ENCODE results near the gene SMPDL3B.

DNA sequence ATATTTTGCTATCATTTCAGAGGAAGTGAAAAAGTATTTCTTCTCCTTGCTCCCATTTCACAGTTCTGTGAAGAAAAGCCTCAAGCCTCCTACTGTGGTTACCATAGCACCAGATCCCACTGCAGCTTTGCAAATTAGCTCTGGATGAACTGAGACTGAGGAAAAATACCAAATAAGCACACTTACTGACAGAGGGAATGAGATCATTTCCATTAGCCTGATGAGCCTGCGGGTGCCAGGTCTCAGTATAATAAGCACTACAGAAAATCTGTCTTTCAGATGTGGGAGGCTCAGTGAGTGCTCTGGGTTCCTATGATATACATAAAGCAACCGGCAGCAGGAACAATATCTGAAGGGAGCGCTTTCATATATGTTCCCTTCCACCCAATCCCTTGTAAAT is 46.3 kb downstream of the SMPDL3B start:
- TF ChIP-seq EZH2 (IDR thresholded peaks at IDR 0.05; ENCODE audit: borderline replicate concordance, insufficient read depth, low read length, poor library complexity, severe bottlenecking) (no peak), RAD21 (conservative IDR thresholded peaks at IDR 0.05) (no peak), POLR2AphosphoS5 (IDR thresholded peaks at IDR 0.05) (no peak), TAF1 (IDR thresholded peaks at IDR 0.05; ENCODE audit: low read depth) (no peak), EP300 (conservative IDR thresholded peaks at IDR 0.05; ENCODE audit: poor library complexity, severe bottlenecking) (no peak), MXI1 (conservative IDR thresholded peaks at IDR 0.05; ENCODE audit: poor library complexity, severe bottlenecking) (no peak)
- TF ChIP-seq, protein P1, sequence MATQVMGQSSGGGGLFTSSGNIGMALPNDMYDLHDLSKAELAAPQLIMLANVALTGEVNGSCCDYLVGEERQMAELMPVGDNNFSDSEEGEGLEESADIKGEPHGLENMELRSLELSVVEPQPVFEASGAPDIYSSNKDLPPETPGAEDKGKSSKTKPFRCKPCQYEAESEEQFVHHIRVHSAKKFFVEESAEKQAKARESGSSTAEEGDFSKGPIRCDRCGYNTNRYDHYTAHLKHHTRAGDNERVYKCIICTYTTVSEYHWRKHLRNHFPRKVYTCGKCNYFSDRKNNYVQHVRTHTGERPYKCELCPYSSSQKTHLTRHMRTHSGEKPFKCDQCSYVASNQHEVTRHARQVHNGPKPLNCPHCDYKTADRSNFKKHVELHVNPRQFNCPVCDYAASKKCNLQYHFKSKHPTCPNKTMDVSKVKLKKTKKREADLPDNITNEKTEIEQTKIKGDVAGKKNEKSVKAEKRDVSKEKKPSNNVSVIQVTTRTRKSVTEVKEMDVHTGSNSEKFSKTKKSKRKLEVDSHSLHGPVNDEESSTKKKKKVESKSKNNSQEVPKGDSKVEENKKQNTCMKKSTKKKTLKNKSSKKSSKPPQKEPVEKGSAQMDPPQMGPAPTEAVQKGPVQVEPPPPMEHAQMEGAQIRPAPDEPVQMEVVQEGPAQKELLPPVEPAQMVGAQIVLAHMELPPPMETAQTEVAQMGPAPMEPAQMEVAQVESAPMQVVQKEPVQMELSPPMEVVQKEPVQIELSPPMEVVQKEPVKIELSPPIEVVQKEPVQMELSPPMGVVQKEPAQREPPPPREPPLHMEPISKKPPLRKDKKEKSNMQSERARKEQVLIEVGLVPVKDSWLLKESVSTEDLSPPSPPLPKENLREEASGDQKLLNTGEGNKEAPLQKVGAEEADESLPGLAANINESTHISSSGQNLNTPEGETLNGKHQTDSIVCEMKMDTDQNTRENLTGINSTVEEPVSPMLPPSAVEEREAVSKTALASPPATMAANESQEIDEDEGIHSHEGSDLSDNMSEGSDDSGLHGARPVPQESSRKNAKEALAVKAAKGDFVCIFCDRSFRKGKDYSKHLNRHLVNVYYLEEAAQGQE (IDR thresholded peaks at IDR 0.05; ENCODE audit: borderline replicate concordance): no peak
- TF ChIP-seq, protein P2, sequence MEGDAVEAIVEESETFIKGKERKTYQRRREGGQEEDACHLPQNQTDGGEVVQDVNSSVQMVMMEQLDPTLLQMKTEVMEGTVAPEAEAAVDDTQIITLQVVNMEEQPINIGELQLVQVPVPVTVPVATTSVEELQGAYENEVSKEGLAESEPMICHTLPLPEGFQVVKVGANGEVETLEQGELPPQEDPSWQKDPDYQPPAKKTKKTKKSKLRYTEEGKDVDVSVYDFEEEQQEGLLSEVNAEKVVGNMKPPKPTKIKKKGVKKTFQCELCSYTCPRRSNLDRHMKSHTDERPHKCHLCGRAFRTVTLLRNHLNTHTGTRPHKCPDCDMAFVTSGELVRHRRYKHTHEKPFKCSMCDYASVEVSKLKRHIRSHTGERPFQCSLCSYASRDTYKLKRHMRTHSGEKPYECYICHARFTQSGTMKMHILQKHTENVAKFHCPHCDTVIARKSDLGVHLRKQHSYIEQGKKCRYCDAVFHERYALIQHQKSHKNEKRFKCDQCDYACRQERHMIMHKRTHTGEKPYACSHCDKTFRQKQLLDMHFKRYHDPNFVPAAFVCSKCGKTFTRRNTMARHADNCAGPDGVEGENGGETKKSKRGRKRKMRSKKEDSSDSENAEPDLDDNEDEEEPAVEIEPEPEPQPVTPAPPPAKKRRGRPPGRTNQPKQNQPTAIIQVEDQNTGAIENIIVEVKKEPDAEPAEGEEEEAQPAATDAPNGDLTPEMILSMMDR (IDR thresholded peaks at IDR 0.05; ENCODE audit: poor library complexity, severe bottlenecking): no peak

All from neural cell (in vitro differentiated cells).